ENCODE data around the gene TEX19.
"Not testable (repeated sequence)": the region's sequence is repeated elsewhere in the genome, so short reads cannot be mapped to it uniquely, and the experiment has no call there.

Gene TEX19

DNA sequence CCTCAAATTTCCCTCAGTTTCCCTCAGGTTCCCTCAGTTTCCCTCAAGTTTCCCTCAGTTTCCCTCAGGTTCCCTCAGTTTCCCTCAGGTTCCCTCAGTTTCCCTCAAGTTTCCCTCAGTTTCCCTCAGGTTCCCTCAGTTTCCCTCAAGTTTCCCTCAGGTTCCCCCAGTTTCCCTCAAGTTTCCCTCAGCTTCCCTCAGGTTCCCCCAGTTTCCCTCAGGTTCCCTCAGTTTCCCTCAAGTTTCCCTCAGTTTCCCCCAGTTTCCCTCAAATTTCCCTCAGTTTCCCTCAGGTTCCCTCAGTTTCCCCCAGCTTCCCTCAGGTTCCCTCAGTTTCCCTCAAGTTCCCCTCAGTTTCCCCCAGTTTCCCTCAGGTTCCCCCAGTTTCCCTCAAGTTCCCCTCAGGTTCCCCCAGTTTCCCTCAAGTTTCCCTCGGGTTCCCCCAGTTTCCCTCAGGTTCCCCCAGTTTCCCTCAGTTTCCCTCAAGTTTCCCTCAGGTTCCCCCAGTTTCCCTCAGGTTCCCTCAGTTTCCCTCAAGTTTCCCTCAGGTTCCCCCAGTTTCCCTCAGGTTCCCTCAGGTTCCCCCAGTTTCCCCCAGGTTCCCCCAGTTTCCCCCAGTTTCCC lies 516 bp downstream of the TEX19 start:
- not testable (repeated sequence) for DNase-seq

DNA sequence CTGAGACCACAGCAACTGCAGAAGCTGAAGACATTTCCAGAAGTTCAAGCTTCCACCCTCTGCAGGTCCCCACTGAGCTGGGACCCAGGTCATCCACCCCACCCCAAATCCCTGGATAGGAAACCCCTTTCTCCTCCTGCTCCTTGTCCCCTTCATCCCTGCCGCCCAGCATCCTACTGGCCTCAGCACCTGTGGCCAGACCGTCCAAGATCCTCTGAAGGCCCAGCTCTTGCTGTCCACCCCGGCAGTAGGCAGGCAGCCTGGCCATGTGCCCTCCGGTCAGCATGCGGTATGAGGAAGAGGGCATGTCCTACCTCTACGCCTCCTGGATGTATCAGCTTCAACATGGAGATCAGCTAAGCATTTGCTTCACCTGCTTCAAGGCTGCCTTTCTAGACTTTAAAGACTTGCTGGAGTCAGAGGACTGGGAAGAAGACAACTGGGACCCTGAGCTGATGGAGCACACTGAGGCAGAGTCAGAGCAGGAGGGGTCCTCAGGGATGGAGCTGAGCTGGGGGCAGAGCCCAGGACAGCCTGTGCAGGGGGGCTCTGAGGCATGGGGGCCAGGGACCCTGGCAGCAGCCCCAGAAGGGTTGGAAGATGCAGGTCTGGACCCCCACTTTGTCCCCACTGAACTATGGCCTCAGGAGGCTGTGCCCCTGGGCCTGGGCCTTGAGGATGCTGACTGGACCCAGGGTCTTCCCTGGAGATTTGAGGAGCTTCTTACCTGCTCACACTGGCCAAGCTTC lies 3.0 kb downstream of the TEX19 start:
- DNase-seq: no peak

DNA sequence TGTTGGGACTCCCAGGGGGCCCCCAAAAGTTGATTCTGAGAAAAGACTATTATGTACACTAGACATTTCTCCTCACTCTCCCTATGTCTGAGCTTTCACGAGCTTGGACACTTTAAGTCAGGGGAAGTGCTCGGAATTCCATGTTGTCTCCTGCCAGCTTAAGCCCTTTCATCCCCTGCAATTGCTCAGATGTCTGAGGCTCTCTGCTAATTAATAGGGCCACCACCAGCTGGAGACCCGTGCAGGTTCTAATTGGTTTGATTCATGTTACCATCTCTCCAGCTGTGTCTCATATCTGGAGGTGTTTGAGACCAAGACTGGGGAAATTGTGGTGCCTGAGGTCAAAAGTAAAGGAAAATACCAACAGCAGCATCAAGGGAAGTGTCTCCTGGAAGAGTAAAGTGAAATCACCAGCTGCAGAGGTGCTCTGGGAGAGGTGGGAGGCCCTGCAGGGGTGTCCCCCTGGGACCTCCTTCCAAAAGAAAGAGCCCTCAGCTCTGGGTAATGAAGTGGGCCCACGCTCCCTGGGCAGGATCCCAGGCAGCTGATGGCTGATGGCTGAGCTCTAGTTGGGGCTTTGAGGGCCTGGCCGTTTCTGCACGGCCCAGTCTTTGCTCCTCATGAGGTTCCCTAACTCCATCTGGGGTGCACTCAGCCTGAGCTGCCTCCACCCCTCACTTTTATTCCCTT lies 6.7 kb downstream of the TEX19 start:
- no peak for DNase-seq

DNA sequence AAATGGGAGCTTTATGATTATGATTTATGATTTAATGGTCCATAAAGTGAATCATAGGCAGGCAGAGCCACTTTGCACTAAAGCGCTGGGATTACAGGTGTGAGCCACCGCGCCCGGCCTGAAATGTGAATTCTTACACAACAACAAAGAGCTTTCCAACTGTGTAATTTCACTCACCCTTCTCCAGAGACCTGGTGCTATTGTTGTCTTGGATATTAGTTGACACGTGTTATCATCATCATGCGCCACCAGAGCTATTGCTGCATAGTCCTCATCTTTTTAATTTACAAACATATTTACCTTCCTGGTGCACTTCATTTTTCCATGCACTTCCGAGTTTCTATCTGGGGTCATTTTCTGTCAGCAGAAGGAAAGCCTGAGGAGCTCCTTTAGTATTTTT lies 7.7 kb downstream of the TEX19 start:
- no peak for DNase-seq

DNA sequence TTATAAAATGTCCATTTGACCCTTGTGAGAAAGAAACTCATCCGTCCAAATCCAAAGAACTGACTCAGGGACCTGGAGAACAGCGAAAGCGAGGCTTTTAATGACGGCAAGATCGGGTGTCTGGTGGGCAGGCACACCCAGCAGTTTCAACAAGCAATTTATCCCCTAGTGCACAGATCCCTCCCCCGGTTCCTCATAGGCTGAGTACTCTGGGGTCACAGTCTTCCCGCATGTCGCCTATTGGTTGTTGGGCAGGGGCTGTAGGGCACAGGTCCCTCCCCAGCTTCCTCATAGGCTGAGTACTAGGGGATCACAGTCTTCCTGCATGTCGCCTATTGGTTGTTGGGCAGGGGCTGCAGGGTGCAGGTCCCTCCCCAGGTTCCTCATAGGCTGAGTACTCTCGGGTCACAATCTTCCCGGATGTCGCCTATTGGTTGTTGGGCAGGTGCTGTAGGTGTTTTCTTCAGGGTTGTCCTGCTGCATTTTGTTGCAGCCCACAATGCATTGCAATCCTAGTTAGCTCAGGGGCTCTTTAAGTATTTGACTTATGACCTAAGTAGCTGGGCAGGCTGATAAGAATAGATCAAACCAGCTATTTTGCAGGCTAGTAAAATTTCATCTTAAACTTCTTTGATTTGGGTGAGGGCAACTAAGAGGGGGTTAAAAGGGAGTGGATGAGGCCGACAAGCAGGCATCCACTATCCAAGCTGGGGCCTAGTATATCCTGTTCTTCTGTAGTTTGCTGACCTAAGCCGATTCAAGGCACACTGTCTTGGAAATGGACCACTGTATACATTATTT lies 8.9 kb downstream of the TEX19 start:
- no peak for DNase-seq

DNA sequence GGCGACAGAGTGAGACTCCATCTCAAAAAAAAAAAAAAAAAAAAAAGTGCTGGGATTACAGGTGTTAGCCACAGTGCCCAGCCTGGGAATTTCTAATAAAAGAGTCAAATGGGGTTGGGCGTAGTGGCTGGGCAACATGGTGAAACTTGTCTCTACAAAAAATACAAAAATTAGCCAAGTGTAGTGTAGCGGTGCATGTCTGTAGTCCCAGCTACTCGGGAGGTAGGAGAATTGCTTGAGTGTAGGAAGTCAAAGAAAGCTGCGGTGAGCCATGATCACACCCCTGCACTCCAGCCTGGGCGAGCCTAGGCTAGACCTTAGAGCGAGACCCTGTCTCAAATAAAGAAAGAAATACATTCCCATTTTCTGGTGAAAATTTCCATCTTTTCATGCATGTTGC lies 10.2 kb downstream of the TEX19 start:
- DNase-seq: no peak

DNA sequence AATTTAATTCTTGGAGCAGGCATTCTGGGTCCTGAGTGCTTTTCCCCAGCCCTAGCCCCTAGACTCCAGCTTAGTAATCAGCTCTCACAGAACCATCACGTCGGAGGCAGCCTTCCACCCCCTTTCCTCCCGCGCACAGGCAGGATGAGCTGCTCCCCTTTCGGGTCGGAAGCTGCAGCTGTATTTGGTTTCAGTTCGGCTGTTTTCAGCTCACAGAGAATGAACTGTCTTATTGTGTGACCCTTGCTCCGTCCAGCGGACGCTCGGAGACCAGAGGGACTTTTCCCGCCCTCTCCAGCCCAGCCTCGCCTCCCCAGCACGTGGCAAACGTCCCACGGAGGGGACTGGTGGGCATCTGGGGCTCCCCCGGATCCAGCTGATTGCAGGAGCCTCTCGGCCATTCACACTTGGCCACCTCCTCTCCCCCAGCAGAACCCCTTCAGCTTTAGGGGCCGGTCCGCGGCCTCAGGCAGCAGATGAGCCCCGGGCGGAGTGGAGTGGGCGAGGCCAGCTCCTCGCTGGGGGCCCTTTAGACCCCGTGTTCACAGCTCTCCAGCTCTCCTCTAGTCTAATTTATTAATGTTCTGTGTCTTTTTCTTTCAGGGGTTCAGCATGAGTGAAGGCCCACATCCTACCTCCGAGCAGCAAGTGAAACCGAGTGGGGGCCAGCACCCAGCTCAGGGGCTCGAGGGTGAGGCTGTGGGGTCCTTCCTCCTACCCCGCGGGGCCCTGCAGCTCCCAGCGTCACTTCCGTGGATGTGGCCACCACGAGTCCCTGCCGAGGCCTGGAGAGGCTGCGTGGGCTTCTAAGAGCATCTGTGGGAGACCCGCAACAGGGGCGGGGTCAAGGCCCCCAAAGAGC lies 11.7 kb downstream of the TEX19 start:
- peak; percentile 31 for DNase-seq

DNA sequence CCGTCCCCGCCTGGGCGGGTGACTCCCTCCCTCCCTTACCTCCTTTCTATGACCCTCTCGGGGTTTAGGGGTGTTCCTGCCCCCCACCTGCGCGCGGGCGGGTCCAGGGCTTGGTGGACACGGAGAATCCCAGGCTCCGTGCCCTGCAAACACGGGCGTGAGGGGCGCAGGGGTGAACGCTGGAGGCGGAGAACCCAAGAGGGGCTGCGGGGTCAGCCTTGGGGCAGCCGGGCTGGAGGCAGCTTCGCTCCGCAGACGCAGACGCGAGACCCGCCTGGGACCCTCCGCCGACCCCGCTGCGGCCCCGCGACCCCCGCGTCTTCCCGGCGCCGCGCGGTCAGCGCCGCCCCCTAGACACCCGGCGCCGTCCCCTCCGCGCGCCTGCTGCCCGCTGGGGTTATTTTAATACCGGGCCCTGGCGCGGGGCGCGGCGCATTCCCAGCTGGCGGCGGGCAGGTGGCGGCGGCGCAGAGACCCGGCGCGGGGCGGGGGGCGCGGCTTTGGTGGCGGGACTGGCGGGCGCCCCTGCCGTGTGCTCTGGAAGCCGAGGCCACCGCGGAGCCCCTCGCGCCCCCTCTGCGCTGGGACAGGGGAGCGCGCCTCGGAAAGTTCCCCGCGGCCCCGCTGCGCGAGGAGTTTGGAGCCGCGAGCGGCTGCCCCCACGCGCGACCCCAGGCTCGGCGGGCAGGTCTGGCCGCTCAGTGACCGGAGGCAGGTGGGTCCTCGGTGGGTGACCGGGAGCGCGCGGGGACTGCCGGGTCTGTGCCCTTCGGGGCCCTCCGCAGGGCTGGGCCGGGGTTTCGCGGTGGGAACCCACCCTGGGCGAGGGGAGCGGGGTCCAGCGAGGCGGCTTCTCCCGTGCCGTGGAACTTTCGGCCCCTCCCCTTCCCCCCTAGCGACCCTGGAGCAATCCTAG lies 12.5 kb downstream of the TEX19 start, which contains the start of gene UTS2R:
Gene UTS2R, plus strand, starts transcription at position 433 of the 916 bp plus-strand sequence. CDS start 2,560 bp downstream, outside the sequence.
- DNase-seq: no peak

DNA sequence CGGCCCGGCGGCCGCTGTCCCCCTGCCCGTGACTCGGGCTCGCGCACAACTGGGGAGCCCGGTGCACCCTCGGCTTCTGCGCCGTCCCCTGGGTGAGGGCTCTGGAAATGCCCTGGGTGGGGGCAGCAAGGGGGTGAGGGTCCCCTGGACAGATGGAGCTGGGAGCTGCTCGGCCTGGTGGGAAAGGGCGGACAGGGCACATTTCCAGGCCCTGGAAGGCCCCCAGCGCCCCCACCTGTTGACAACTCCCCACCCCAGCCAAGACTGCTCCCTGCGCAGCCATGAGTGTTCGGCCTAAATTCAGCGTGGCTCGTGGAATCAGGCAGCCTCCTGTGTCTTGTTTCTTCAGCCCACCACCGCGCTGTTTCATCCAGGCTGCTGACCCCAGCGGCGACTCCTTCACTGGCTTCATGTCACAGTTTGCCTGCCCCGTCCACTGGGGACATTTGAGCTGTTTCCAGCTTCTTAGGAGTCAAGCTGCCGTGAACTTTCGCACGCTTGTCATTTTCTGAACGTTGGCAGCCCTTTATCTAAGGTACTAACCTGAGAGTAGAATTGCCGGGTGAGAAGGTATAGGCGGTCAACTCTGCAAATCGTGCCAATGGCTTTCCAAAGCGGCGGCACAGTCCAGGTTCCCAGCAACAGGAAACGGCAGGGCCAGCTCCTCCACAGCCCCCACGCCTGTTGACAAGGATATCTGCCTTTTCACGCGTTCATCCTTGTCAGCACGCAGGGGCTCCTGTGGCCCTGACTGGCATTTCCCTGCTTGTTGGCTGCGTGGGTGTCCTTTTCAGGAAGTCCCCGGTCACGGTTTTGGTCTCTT lies 13.4 kb downstream of the TEX19 start:
- DNase-seq: no peak

DNA sequence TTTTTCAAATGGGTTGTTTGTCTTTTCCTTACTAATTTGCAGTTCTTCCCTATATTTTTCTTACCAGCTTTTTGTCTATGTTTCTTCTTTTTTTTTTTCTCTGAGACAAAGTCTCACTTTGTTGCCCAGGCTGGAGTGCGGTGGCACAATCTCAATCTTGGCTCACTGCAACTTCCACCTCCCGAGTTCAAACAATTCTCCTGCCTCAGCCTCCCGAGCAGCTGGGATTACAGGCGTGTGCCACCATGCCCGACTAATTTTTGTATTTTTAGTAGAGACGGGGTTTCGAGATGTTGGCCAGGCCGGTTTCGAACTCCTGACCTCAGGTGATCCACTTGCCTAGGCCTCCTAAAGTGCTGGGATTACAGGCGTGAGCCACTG lies 14.0 kb downstream of the TEX19 start:
- DNase-seq: not testable (repeated sequence)

DNA sequence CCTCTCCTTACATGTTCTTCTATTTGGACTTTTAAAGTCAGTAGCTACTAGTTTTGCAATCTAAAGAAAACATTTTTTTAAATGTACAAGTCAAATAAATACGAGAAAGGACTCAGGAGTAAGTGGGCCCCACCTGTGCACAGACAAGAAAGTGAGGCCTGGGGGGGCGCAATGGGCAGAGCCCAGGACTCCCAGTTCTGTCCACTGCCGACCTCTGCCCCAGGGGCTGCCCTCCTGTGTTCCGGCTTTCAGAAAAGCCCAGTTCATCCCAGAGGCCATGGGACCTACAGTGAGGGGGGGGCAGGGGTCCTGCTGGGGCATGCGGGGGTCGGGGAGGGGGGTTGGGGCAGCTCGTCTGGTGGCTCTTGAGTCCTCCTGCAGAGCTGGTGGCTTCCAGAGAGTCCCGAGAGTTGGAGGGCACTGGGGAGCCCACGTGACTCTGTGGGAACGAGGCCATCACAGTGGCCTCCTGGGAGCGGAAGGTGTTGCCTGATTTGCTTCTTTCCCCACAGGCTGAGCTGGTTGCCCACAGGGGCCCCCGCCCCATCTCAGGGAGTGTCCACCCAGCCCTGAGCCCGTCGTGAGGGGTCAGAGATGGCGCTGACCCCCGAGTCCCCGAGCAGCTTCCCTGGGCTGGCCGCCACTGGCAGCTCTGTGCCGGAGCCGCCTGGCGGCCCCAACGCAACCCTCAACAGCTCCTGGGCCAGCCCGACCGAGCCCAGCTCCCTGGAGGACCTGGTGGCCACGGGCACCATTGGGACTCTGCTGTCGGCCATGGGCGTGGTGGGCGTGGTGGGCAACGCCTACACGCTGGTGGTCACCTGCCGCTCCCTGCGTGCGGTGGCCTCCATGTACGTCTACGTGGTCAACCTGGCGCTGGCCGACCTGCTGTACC lies 14.9 kb downstream of the TEX19 start:
- DNase-seq: no peak

DNA sequence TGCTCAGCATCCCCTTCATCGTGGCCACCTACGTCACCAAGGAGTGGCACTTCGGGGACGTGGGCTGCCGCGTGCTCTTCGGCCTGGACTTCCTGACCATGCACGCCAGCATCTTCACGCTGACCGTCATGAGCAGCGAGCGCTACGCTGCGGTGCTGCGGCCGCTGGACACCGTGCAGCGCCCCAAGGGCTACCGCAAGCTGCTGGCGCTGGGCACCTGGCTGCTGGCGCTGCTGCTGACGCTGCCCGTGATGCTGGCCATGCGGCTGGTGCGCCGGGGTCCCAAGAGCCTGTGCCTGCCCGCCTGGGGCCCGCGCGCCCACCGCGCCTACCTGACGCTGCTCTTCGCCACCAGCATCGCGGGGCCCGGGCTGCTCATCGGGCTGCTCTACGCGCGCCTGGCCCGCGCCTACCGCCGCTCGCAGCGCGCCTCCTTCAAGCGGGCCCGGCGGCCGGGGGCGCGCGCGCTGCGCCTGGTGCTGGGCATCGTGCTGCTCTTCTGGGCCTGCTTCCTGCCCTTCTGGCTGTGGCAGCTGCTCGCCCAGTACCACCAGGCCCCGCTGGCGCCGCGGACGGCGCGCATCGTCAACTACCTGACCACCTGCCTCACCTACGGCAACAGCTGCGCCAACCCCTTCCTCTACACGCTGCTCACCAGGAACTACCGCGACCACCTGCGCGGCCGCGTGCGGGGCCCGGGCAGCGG lies 15.7 kb downstream of the TEX19 start:
- no peak for DNase-seq

DNA sequence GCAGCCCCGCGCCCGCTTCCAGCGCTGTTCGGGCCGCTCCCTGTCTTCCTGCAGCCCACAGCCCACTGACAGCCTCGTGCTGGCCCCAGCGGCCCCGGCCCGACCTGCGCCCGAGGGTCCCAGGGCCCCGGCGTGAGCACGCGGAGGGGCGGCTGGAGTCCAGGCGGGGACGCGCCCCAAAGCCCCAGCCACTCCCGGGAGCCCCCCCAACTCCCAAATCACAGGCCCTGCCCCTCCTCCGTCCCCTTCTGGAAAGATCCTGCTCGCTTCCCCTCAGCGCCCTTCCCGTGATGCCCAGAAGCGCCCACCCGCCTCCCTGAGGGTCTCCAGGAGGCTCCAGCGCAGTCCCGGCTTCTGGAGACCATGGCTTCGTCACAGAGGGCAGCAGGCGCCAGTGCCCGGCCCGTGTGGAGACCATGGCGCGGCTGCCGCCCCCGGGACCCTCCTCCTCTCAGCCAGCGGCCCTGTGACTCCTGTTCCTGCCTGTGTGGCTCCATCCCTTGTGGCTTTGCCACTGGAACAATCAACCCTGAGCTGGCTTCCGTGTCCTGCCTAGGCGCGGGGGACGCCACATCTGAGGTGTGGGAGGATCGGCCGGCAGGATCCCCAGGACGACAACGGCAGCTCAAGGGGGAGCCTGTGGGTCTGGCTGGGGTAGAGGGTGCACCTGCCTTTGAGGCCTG lies 16.5 kb downstream of the TEX19 start:
- DNase-seq: no peak

DNA sequence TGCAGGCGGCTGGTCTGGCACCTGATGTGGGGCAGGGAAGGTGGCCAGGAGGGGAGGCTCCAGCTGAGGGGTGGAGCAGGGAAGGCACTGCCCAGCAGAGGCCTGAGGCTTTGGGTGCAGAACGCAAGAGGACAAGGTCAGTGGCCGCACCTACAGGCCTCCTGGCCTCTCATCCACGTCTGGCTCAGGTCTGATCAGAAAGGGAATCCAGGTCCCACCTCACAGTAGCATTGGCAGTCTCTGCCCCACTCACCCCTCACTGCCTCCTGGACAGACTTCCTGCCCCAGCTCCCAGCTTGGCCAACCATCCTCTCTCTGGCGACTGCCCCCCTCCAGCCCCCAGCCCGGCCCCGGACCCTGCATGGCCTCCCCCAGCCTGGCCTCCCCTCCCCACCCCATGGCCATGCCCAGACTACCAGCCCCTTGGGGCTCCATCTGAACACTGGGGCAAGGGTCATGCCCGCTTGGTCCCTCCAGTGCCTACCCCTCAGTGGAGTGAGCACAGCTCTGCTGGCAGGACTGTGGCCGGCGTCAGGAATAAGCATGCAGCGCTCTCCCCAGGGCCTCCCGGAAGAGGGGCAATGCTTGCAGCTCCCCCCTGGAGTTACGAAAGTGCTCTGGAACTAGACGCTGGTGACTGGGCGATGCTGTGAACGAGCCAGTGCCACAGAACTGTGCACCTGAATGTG lies 17.1 kb downstream of the TEX19 start:
- no peak for DNase-seq

DNA sequence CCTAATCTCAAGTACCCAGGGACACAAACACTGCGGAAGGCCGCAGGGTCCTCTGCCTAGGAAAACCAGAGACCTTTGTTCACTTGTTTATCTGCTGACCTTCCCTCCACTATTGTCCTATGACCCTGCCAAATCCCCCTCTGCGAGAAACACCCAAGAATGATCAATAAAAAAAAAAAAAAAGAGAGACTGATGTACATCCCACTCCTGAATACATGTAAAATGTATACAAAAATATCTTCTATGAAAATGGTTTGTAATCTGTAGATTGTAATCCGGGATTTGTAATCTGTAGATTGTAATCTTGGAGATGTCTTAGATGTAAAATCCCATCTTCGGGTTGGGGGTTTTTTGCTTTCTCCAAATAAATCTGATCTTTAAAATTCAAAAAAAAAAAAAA lies 18.2 kb downstream of the TEX19 start:
- DNase-seq: not testable (repeated sequence)

DNA sequence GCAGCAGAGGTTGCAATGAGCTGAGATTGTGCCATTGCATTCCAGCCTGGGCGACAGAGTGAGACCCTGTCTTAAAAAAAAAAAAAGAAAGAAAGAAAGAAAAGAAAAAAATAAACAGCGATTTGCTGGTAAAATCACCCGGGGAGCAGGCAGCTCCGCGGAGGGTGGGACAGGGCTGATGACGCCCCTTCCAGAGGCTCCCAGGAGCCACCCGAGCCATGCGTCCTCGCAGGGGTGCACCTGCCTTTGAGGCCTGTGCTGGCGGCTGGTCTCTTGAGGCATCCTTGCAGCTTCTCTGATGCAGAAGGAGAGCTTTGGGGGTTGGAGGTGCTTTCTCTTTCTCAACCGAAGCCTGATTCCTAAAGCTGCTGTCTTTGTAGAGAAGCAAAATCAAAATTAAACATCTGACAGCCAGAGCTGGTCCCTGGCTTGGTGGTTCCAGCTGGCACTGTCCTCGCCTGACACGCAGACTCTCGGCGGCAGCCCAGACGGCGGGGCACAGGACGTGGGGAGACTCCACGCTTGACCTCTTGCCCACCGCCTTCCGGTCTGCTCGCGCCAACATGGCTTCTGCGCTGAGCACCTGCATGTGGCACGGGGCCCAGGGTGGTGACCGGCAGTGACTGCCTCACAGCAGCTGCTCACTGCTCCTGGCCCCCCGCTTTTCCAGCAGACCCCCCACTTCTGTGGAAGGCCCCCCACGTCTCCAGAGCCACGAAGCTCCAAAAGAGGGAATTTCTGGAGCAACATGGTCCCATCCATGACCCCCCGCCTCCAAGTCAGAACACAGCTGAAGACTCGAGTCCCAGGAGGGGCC lies 19.1 kb downstream of the TEX19 start:
- no peak for DNase-seq

All from CD4-positive, alpha-beta T cell treated with Interleukin-6 for 4 hours (primary cell).